Measurements from ENCODE around the gene TMEM14C.
"Not testable (repeated sequence)": the region's sequence is repeated elsewhere in the genome, so short reads cannot be mapped to it uniquely, and the experiment has no call there.

The TMEM14C gene

GRCh38 chr6:10722820-10723566, at the start of gene TMEM14C:
Gene TMEM14C, plus strand, starts transcription at chr6:10723070. Its CDS starts 1,544 bp downstream, at chr6:10724614.
- DNase-seq: peak; percentile 80

GRCh38 chr6:10676403-10676802, 46.5 kb upstream of the TMEM14C start:
- no peak for DNase-seq

GRCh38 chr6:10678456-10678855, 44.4 kb upstream of the TMEM14C start:
- no peak for DNase-seq

- DNase-seq: no peak
These were observed 41.1 kb upstream of the TMEM14C start for GRCh38 chr6:10681795-10682194.

- no peak for DNase-seq
These were observed 40.4 kb upstream of the TMEM14C start for GRCh38 chr6:10682355-10682988.

GRCh38 chr6:10684618-10685017, 38.3 kb upstream of the TMEM14C start:
- DNase-seq: no peak

DNA sequence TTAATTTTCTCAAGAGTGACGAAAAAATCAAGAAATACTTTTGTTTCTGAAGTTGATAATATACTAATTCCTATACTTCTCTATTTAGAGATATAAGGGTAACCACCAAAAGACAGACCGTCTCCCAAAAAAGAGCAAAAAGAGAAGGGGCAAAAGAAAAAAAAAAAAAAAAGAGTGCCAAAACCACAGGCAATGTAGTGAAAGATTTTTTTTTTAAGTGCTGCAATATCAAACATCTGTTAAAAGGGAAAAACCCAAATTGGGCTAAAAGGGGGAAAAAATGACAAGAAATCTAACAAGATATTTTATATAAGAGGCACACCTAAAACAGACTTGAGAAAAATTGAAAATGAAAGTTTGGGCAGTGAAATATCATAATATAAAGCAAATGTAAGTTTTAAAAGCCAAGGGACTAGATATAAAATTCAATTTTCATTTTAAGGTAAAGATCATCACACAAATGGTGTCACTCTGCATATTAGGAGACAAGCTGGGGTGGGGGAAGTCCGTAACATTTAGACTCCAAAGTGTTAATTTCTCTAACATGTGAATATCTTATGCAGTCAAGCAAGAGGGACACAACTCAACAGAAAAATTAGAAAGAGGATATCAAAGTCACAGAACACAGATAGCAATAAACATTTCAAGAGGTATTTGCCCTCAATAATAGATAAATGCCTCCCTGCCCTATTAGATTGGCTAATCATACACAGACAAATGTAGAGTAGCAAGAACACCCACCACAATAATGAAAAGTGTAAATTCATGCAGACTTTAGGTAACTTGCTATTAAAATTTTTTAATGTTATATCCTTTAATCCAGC, 37.6 kb upstream of the TMEM14C start:
- DNase-seq: no peak

- DNase-seq: no peak
These were observed 36.0 kb upstream of the TMEM14C start for GRCh38 chr6:10686901-10687300.

GRCh38 chr6:10687582-10687981, 35.3 kb upstream of the TMEM14C start:
- no peak for DNase-seq

DNA sequence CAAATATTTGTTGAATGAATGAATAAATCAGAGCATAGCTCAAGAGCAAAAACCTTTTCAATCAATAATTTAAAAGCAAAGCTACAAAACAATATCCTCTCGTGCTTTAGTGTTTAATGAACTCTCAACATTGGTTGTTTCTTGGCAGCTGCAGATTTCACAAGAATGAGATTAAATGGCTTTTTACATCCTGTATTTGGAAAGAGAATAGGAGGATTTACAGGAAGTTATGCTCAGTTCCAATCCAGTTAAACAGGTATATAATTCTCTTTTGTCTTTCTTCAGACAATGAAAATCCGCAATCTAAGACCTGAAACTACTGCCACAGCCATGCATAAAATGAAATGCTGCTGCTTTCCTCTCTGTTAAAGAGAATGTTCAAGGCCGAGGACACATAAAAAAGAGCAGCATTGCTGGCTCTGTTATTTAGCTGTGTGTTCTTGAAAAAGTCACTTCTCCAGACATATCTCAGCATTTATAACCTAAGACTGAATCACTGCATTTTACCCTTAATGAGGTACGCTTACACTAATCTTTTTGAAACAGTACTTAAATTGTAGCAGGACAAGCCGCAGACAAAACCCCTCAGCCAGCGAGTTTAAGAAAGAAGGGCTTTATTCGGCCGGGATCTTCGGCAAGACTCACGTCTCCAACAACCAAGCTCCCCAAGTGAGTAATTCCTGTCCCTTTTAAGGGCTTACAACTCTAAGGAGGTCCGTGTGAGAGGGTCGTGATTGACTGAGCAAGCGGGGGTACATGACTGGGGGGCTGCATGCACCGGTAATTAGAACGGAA, 32.0 kb upstream of the TMEM14C start:
- DNase-seq: no peak

- DNase-seq: no peak
These were observed 29.8 kb upstream of the TMEM14C start for GRCh38 chr6:10692965-10693538.

DNA sequence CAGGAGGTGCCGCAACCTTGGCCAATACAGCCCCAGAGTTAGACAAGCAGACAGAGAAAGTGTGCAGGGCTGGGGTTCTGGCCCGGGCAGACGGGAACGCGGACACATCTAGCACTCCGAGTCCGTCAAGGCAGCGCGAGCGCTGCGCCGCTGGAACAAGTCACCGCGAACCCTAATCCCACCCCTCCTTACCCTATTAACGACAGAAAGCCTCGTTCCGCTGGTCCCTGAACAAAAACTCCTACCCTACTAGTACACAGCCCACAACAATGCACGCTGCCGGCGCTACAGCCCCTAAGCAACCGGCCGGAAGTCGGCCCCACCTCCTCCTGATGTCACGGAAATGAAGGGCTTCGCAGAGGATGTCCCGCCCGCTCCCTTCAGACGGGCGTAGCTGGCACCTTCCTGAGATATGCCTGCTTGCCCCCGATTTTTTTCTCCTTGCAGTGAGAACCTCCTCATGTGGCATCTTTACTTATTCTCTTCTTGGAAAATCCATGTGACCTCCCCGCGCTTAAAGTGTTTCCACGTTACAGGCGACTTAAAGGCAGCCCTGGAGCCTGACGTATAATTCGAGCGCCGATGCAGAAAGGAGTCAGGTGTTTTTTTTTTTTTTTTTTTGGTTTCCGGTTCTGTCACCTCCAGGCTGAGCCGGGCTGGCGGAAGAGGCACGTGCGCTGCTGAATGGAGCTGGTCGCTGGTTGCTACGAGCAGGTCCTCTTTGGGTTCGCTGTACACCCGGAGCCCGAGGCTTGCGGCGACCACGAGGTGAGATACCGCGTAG, 28.4 kb upstream of the TMEM14C start, which contains the start of the genes C6orf52 and PAK1IP1:
Gene C6orf52, minus strand, starts transcription at position 315 of the 784 bp plus-strand sequence. CDS start 7,066 bp downstream, outside the sequence.
Gene PAK1IP1, plus strand, starts transcription at position 671 of the 784 bp plus-strand sequence. Its CDS starts 14 bp downstream, at position 685.
- DNase-seq: peak; percentile 69

DNA sequence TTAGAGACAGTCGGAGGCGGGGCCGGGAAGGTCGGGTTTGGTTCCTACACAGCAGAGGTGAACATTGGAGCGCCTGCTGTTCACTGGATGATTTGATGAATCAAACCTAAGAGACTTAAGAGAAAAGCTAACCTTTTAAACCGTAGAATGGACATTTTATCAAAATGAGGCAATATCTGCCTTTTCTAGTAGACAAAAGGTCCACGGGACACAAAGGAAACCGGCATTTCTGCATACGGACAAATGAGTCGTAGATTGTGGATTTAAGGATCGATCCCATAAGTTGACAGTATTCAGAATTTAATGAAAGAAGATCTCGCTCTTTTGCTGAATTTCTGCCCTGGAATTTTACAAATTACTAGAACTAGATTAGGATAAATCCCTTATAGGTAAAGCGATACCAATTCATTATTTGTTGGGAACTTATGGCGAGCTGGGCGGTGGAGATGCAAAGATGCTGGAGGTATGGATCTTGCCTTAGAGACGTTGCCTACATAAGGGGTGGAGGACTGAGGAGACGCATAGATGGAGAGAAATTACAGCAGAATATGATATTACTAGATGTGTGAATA, 27.7 kb upstream of the TMEM14C start:
- no peak for DNase-seq

- DNase-seq: no peak
These were observed 26.2 kb upstream of the TMEM14C start for GRCh38 chr6:10696655-10697054.

GRCh38 chr6:10713962-10714361, 8.9 kb upstream of the TMEM14C start:
- DNase-seq: no peak

DNA sequence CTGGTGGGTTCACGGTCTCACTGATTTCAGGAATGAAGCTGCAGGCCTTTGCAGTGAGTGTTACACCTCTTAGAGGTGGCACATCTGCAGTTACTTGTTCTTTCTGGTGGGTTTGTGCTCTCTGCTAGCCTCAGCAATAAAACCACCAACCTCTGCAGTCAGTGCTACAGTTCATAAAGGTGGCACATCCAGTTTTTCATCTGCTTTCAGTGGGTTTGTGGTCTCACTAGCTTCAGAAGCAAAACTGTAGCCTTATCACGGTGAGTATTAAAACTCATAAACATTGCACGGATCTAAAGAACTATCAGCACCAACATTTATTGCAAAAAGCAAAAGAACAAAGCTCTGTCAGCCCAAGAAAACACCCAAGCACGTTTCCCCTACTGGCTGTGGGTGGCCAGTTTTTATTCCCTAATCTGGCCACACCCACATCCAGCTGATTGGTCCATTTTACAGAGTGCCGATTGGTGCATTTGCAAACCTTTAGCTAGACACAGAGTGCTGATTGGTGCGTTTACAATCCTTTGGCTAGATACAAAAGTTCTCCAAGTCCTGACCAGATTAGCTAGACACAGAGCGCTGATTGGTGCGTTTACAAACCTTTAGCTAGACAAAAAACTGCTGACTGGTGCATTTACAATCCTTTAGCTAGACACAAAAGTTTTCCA, 3.4 kb upstream of the TMEM14C start:
- no peak for DNase-seq

DNA sequence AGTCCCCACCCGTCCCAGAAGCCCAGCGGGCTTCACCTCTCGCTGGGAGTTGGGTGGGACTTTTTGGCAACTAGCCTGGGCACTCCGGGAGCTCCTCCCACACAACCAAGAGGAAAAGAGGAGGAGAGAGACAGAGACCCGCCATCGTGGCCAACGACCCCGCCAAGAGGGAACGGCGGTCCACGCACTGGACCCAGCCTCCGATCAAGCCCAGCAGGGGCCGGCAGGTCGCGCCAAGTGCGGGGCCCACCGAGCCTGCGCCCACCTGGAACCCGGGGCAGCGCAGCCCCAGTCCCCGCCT, 3.0 kb upstream of the TMEM14C start:
- no peak for DNase-seq

DNA sequence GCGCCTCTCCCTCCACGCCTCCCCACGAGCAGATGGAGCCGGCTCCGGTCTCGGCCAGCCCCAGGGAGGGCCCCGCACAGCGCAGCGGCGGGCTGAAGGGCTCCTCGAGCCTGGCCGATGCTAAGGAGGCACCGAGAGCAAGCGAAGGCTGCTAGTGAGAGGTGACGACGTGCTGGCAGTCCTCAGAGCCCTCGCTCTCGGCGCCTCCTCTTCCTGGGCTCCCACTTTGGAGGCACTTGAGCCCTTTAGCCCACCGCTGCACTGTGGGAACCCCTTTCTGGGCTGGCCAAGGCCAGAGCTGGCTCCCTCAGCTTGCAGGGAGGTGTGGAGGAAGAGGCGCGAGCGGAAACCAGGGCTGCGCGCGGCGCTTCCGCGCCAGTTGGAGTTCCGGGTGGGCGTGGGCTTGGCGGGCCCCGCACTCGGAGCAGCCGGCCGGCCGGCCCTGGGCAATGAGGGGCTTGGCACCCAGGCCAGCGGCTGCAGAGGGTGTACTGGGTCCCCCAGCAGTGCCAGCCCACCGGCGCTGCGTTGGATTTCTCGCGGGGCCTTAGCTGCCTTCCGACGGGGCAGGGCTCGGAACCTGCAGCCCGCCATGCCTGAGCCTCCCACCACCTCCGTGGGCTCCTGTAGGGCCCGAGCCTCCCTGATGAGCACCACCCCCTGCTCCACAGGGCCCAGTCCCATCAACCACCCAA, 2.5 kb upstream of the TMEM14C start:
- DNase-seq: no peak

GRCh38 chr6:10720960-10721849, 1.7 kb upstream of the TMEM14C start:
- not testable (repeated sequence) for DNase-seq

Data from NCI-H187 treated with DMSO at 0.1 percent for 48 hours (cell line).